ENCODE results near the gene MNT. TPM values are rescaled to one million over a fixed set of nuclear protein-coding genes. Genes with fewer than 3 reads are reported as not detected.
A peak's percentile ranks its signal among the peaks of the same experiment; 100 is the strongest.

MNT gene
- total RNA-seq, 8 experiments from 2014 or later, result 6.4 to 25.1 (median 9.9) TPM

DNA sequence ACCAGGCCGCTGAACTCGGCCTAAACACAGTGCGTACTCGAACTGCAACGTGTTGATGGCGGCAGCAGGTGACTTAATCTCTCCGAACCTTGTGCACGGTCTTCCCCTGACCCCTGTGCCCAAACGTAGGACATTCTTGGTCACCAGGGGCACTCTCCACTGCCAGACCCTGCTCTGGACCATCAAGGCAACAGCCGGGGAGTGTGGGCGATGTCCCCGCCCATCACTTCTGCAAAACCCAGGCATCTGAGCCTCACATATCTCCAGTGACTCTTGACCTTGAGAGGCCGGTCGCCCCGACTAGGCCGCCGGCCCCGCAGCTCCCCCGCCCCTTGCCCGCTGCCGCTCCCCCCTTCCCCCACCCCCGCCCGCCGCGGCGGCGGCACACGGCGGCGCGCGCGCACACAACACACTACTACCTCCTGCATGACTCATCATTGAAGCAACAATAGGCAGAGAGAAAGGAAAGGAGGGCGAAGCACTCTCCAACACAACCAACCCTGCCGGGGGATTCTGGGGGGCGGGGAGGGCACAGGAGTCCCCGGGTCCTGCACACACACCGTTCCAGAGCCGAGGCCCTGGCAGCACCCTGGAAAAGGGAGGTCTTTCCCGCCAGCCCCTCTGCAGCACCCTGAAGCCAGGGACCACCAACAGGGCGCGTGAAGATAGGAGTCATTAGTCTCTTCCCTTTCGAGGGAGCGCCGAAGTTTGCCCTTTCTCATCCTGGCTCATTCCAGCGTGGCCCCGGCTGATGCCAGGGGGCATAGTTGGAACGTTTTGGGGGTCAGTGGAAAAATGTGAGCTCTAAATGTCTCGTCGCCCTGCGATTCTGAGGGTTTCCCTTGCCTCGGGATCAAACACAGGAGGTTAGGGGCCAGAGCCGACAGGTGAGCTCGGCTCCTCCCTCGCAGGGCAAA is 1.9 kb downstream of the MNT start:
- ATAC-seq (replicated peaks in 6 of 8), result peak in 5 of 8 experiments; percentile 4 to 11 (median 6)
- peaks cover 45 to 49% of the 10 kb centered on the region in 2 donors for H3K4me1 ChIP-seq (replicated peaks in 1 of 2)
- 0 to 80% (median 12%) methylated on average over 4 to 20 of the region's 55 CpGs; no CpG with 5 or more reads in 6 of the 10 experiments for WGBS, 10 experiments
- in situ Hi-C loops (cut with MboI; ENCODE audit: low pct_unique_long_range_greater_than_20kb in 2 of 9, low sequenced_read_pairs in 9 of 9, unreplicated experiment in 9 of 9), result no loop called here
- H3K27ac ChIP-seq, result peak overlapping the region; percentile 96 to 97
- peak overlapping the region; percentile 60 to 90 (median 62) for H3K4me3 ChIP-seq

GRCh38 chr17:2398182-2398581 is 2.7 kb downstream of the MNT start:
- peak overlapping the region; percentile 96 to 97 for H3K27ac ChIP-seq
- WGBS, 10 experiments, result 60 to 100% (median 75%) methylated on average over 1 to 5 of the region's 10 CpGs; no CpG with 5 or more reads in 4 of the 10 experiments
- peak overlapping the region; percentile 60 to 90 (median 62) for H3K4me3 ChIP-seq
- H3K4me1 ChIP-seq (replicated peaks in 1 of 2), result peaks cover 46 to 50% of the 10 kb centered on the region in 2 donors
- ATAC-seq (replicated peaks in 6 of 8), result no peak
- in situ Hi-C loops (cut with MboI; ENCODE audit: low pct_unique_long_range_greater_than_20kb in 2 of 9, low sequenced_read_pairs in 9 of 9, unreplicated experiment in 9 of 9), result no loop called here

DNA sequence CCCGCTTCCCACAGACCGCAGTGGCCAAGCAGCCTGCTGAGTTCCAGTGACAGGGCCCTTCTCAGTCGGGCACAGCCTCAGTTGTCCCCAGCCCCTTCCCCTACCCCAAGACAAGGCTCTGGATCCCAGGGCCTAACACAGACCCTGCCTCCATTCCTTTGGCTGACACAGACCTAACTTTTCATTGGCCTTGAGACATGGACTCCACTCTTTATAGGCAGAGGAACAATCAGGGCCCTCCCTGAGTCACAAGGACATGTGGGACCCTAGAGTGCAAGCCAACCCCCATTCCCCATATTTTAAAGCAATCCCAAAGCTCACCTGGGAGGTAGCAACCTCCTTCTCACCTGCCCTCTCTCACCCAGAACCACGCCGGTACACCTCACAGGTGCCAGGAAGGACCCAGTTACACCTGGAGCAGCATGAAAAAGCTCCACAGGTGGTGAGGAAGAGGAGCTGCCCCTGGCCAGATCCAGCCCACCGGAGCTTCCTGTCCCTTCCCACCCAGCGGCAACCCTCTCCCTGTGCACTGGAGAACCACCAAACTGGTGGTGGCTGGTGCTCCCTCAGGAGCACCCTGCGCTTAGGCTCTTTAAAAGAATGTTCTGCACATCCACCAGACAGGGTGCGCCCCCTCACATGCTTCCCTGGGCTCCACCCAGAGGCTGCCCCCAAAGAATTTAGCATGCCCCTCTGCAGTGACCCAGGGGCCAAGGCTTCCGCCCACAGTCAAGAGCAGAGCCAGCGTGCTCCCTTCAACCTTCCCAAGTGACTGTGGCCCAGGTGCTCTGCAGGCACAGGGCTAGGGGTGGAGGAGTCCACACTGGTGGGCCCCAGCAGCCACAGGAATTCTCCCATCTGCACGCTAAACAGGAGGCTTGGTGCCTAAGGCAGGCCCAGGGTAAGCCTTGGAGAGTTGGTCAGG is 3.4 kb downstream of the MNT start:
- no peak for ATAC-seq (replicated peaks in 6 of 8)
- WGBS, 10 experiments, result 79 to 100% (median 100%) methylated on average over 1 to 4 of the region's 12 CpGs; no CpG with 5 or more reads in 3 of the 10 experiments
- in situ Hi-C loops (cut with MboI; ENCODE audit: low pct_unique_long_range_greater_than_20kb in 2 of 9, low sequenced_read_pairs in 9 of 9, unreplicated experiment in 9 of 9), result no loop called here
- H3K4me3 ChIP-seq, result peak overlapping the region in 3 of 5 donors; percentile 6 to 32 (median 28)
- peak overlapping the region; percentile 48 to 83 for H3K27ac ChIP-seq
- H3K4me1 ChIP-seq (replicated peaks in 1 of 2), result peaks cover 43 to 45% of the 10 kb centered on the region in 2 donors

DNA sequence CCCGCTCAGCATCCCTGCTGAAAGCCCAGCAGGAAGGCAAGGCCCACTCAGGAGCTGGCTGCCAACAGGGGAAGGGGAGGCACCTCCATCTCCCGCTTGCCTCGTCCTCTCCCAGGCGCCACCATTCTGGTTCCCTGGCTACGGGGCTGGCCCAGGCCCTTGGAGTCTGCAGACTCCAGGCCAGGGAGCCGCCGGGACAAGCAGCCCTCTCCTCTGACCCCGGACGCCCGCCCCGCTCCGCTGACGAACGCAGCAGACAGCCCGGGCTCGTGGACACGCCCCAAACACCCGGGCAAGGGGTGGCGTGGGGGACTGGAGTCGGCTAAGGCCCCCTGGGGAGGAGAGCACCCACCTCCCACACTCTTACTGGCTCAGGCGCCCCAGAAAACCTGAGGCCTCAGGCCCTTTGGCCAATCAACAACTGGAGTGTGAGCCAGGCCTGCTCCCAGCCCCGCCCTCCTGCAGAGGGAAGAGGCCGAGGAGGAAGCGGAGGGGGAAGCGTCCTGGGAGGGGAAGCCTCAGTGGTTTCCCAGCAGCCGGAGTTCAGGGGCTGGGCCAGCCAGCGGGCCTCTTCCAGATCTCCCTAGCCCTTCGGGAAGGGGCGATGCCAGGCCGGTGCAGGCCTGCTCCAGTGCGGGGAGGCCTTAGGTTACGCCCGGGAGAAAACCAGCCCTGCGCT is 4.2 kb downstream of the MNT start:
- Histone ChIP-seq H3K27ac (peak overlapping the region; percentile 48 to 83), H3K4me3 (peak overlapping the region; percentile 0 to 32 (median 14)), H3K4me1 (replicated peaks in 1 of 2) (peaks cover 45 to 48% of the 10 kb centered on the region in 2 donors)
- peak; percentile 10 to 48 (median 32) for ATAC-seq (replicated peaks in 6 of 8)
- WGBS, 10 experiments, result 0% methylated on average over 1 to 5 of the region's 34 CpGs; no CpG with 5 or more reads in 4 of the 10 experiments
- in situ Hi-C loops (cut with MboI; ENCODE audit: low pct_unique_long_range_greater_than_20kb in 2 of 9, low sequenced_read_pairs in 9 of 9, unreplicated experiment in 9 of 9), result no loop called here

DNA sequence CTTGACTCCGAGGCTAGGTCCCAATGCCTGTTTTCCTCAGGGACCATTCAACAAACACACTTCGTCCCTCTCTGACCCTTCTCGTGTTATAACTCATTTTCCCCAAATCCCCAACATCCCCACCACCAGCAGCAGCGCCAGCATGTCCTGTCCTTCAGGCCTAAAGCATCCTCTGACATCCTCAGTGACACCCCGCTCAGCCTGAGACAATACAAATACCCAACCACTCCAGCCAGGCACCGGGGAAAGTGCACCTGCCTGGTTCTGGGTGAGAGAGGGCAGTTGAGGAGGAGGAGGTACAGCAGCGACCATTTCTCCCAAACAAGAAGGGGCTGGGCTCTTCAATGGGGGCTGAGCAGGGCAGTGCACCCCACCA is 4.7 kb downstream of the MNT start:
- Histone ChIP-seq H3K4me3 (peak overlapping the region in 3 of 5 donors; percentile 14 to 32 (median 28)), H3K27ac (peak overlapping the region; percentile 48 to 83), H3K4me1 (replicated peaks in 1 of 2) (peaks cover 49 to 52% of the 10 kb centered on the region in 2 donors)
- 20 to 59% (median 43%) methylated on average over 1 to 6 of the region's 7 CpGs; no CpG with 5 or more reads in 1 of the 10 experiments for WGBS, 10 experiments
- no peak for ATAC-seq (replicated peaks in 6 of 8)
- in situ Hi-C loops (cut with MboI; ENCODE audit: low pct_unique_long_range_greater_than_20kb in 2 of 9, low sequenced_read_pairs in 9 of 9, unreplicated experiment in 9 of 9), result no loop called here

DNA sequence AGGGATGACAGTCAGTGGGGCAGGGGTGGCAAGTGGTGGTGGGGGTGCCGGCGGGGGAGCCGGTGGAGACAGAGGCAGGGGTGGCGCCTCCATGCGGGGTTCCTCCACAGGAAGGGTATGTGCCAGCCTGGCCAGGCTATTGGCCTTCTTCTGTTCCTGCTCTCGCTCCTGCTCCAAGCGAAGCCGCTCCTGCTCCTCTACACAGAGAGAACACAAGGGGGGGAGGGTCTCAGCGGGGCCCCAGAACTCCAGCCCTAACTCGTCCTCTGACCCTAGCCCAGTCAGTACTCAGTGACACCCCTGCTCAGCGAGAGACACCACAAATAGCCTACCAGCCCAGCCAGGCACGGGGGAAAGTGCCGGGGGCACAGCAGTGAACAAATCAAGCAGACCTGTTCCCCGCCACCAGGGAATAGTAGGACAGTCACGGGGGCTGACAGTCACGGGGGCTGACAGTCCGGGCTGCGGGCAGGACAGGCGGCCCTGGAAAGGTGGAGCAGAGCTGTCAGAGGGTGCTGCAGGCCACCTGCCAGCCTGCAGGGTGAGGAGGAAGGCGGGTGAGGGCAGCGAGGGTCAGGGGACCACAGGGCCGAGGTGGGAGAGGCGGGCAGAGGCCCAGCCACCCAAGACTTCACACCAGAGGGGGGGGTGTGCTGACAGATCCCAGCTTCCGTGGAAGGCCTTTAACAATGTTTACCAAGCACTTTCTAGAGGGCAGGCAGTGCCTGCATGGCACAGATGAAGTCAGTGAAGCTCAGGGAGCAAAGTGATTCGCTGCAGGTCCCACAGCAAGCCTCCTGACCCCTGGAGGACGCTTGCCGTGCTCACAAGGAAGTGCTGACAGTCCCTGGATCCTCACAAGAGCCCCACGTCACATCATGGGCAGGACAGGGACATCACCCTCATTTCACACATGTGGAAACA is 5.3 kb downstream of the MNT start:
- H3K4me3 ChIP-seq, result peak overlapping the region in 2 of 5 donors; percentile 28 to 32
- ATAC-seq (replicated peaks in 6 of 8), result no peak
- WGBS, 10 experiments, result 29 to 100% (median 64%) methylated on average over 1 to 9 of the region's 28 CpGs; no CpG with 5 or more reads in 4 of the 10 experiments
- H3K27ac ChIP-seq, result peak overlapping the region in 1 of 2 donors; percentile 83
- in situ Hi-C loops (cut with MboI; ENCODE audit: low pct_unique_long_range_greater_than_20kb in 2 of 9, low sequenced_read_pairs in 9 of 9, unreplicated experiment in 9 of 9), result no loop called here
- peaks cover 49 to 53% of the 10 kb centered on the region in 2 donors for H3K4me1 ChIP-seq (replicated peaks in 1 of 2)

GRCh38 chr17:2394775-2395201 is 6.1 kb downstream of the MNT start:
- no CpG with 5 or more reads among the region's 16 CpGs for WGBS, 10 experiments
- Histone ChIP-seq H3K27ac (no peak overlapping the region), H3K4me1 (replicated peaks in 1 of 2) (peaks cover 52 to 59% of the 10 kb centered on the region in 2 donors)

GRCh38 chr17:2393954-2394749 is 6.7 kb downstream of the MNT start:
- 42 to 59% methylated on average over 6 to 10 of the region's 53 CpGs; no CpG with 5 or more reads in 8 of the 10 experiments for WGBS, 10 experiments
- H3K4me3 ChIP-seq, result peak overlapping the region; percentile 48 to 61 (median 58)
- in situ Hi-C loops (cut with MboI; ENCODE audit: low pct_unique_long_range_greater_than_20kb in 2 of 9, low sequenced_read_pairs in 9 of 9, unreplicated experiment in 9 of 9), result no loop called here
- peaks cover 55 to 62% of the 10 kb centered on the region in 2 donors for H3K4me1 ChIP-seq (replicated peaks in 1 of 2)
- ATAC-seq (replicated peaks in 6 of 8), result no peak
- peak overlapping the region; percentile 97 to 98 for H3K27ac ChIP-seq

More at GRCh38 chr17:2394775-2395201, 6.1 kb downstream of the MNT start:
- no peak overlapping the region for H3K4me3 ChIP-seq
- in situ Hi-C loops (cut with MboI; ENCODE audit: low pct_unique_long_range_greater_than_20kb in 2 of 9, low sequenced_read_pairs in 9 of 9, unreplicated experiment in 9 of 9), result no loop called here
- no peak for ATAC-seq (replicated peaks in 6 of 8)

GRCh38 chr17:2393174-2393953 is 7.5 kb downstream of the MNT start:
- ATAC-seq (replicated peaks in 6 of 8), result peak; percentile 5 to 34 (median 18)
- Histone ChIP-seq H3K27ac (peak overlapping the region; percentile 97 to 98), H3K4me3 (peak overlapping the region; percentile 48 to 61 (median 58)), H3K4me1 (replicated peaks in 1 of 2) (peaks cover 58 to 65% of the 10 kb centered on the region in 2 donors)
- WGBS, 10 experiments, result 0 to 40% (median 0%) methylated on average over 1 to 11 of the region's 99 CpGs; no CpG with 5 or more reads in 5 of the 10 experiments
- in situ Hi-C loops (cut with MboI; ENCODE audit: low pct_unique_long_range_greater_than_20kb in 2 of 9, low sequenced_read_pairs in 9 of 9, unreplicated experiment in 9 of 9), result no loop called here

Measured in motor neuron (in vitro differentiated cells).